ENCODE data around the gene WSCD2. TPM values are rescaled to one million over a fixed set of nuclear protein-coding genes. Genes with fewer than 3 reads are reported as not detected.

Gene WSCD2
- total RNA-seq, 2 experiments from 2014 or later, result not detected

- no peak for TF ChIP-seq CTCF (IDR thresholded peaks at IDR 0.05)
- ChIA-PET CTCF (no interaction called here), POLR2A (no interaction called here)
- no peak for DNase-seq
- no peaks in the 10 kb centered on the region for H3K36me3 ChIP-seq (ENCODE audit: insufficient read depth, low read length)
- Mint-ChIP-seq H3K27me3 (peaks cover 36% of the 10 kb centered on the region), H3K27ac (no peak overlapping the region), H3K9me3 (no peaks in the 10 kb centered on the region), H3K4me3 (no peak overlapping the region), H3K4me1 (ENCODE audit: low read depth) (no peaks in the 10 kb centered on the region), H3K36me3 (ENCODE audit: low read depth) (no peaks in the 10 kb centered on the region)
- peaks cover 0 to 6% of the 10 kb centered on the region in 2 experiments for H3K27me3 ChIP-seq (ENCODE audit: control insufficient read depth in 1 of 2, insufficient read depth in 2 of 2, low read length in 2 of 2)
- no peak for ATAC-seq (ENCODE audit: poor library complexity)
- H3K27ac ChIP-seq (ENCODE audit: low read depth in 1 of 2, low read length in 2 of 2), result no peak overlapping the region
- H3K4me3 ChIP-seq (ENCODE audit: low read length), result no peak overlapping the region
- intact Hi-C loops (cut with DNase I, micrococcal nuclease), result no loop called here
- no peaks in the 10 kb centered on the region for H3K9me3 ChIP-seq (ENCODE audit: control insufficient read depth in 1 of 2, insufficient read depth in 1 of 2, low read length in 2 of 2)
- no peaks in the 10 kb centered on the region for H3K4me1 ChIP-seq (ENCODE audit: insufficient read depth, low read length)
Measured at GRCh38 chr12:108201808-108202207, 72.7 kb downstream of the WSCD2 start.

GRCh38 chr12:108204117-108204987 lies 75.3 kb downstream of the WSCD2 start:
- DNase-seq (no peak), ATAC-seq (ENCODE audit: poor library complexity) (no peak)
- Histone ChIP-seq H3K4me3 (ENCODE audit: low read length) (no peak overlapping the region), H3K36me3 (ENCODE audit: insufficient read depth, low read length) (no peaks in the 10 kb centered on the region), H3K27me3 (ENCODE audit: control insufficient read depth in 1 of 2, insufficient read depth in 2 of 2, low read length in 2 of 2) (peaks cover 0 to 11% of the 10 kb centered on the region in 2 experiments), H3K4me1 (ENCODE audit: insufficient read depth, low read length) (no peaks in the 10 kb centered on the region), H3K27ac (ENCODE audit: low read depth in 1 of 2, low read length in 2 of 2) (no peak overlapping the region), H3K9me3 (ENCODE audit: control insufficient read depth in 1 of 2, insufficient read depth in 1 of 2, low read length in 2 of 2) (no peaks in the 10 kb centered on the region)
- Mint-ChIP-seq H3K4me1 (ENCODE audit: low read depth) (no peaks in the 10 kb centered on the region), H3K4me3 (no peak overlapping the region), H3K27ac (no peak overlapping the region), H3K36me3 (ENCODE audit: low read depth) (no peaks in the 10 kb centered on the region), H3K9me3 (no peaks in the 10 kb centered on the region), H3K27me3 (peaks cover 35% of the 10 kb centered on the region)
- ChIA-PET POLR2A (no interaction called here), CTCF (no interaction called here)
- intact Hi-C loops (cut with DNase I, micrococcal nuclease), result no loop called here
- TF ChIP-seq CTCF (IDR thresholded peaks at IDR 0.05), result no peak

GRCh38 chr12:108205864-108206263 lies 76.8 kb downstream of the WSCD2 start:
- no peaks in the 10 kb centered on the region for H3K4me1 ChIP-seq (ENCODE audit: insufficient read depth, low read length)
- no peaks in the 10 kb centered on the region for H3K36me3 ChIP-seq (ENCODE audit: insufficient read depth, low read length)
- TF ChIP-seq CTCF (IDR thresholded peaks at IDR 0.05), result no peak
- POLR2A ChIA-PET, result no interaction called here
- peaks cover 4 to 11% of the 10 kb centered on the region in 2 experiments for H3K27me3 ChIP-seq (ENCODE audit: control insufficient read depth in 1 of 2, insufficient read depth in 2 of 2, low read length in 2 of 2)
- intact Hi-C loops (cut with DNase I, micrococcal nuclease), result no loop called here
- Mint-ChIP-seq H3K4me3 (no peak overlapping the region), H3K27me3 (peaks cover 40% of the 10 kb centered on the region), H3K36me3 (ENCODE audit: low read depth) (no peaks in the 10 kb centered on the region), H3K4me1 (ENCODE audit: low read depth) (no peaks in the 10 kb centered on the region), H3K27ac (no peak overlapping the region), H3K9me3 (no peaks in the 10 kb centered on the region)
- H3K9me3 ChIP-seq (ENCODE audit: control insufficient read depth in 1 of 2, insufficient read depth in 1 of 2, low read length in 2 of 2), result peaks cover 0 to 6% of the 10 kb centered on the region in 2 experiments
- ATAC-seq (ENCODE audit: poor library complexity) (no peak), DNase-seq (no peak)
- H3K27ac ChIP-seq (ENCODE audit: low read depth in 1 of 2, low read length in 2 of 2), result no peak overlapping the region
- H3K4me3 ChIP-seq (ENCODE audit: low read length), result no peak overlapping the region
- CTCF ChIA-PET, result no interaction called here

Measured in CD4-positive, alpha-beta T cell (primary cell).